Vagina (tissue), 2 donors: ENCODE results near the gene BMPR1A. TPM values are rescaled to one million over a fixed set of nuclear protein-coding genes. Genes with fewer than 3 reads are reported as not detected.
A peak's percentile ranks its signal among the peaks of the same experiment; 100 is the strongest.

Source experiments
- DNase-seq, 2 donors: peaks; one replicate each; pipeline ENCODE4 v3.0.0-alpha.2; 2017; ENCODE audit errors: extremely low spot score in 2 of 2
- H3K27ac ChIP-seq: fragments of 200-600 bp; sonication (generic); one replicate; pipeline ENCODE4 v1.5.1; 2019
- H3K27me3 ChIP-seq: fragments of 200-600 bp; sonication (generic); one replicate; pipeline ENCODE4 v1.5.1; 2019
- H3K36me3 ChIP-seq, 2 donors: fragments of 200-600 bp; sonication (generic); one replicate each; pipeline ENCODE4 v1.5.1; 2017 to 2019
- H3K4me1 ChIP-seq: fragments of 200-600 bp; sonication (generic); one replicate; pipeline ENCODE4 v1.5.1; 2019
- H3K4me3 ChIP-seq, 2 donors: fragments of 200-600 bp; sonication (generic); 1 replicate in 1 of 2; 2 replicates in 1 of 2; pipeline ENCODE4 v1.5.1; 2016 to 2019
- H3K9me3 ChIP-seq: fragments of 200-600 bp; sonication (generic); one replicate; pipeline ENCODE4 v1.5.1; 2019
- POLR2A ChIP-seq, 2 donors: fragments of 450-650 bp; IDR thresholded peaks; one replicate each; pipeline ENCODE4 v1.6.1; 2017; ENCODE audit warnings: antibody characterized with exemption in 2 of 2, mild to moderate bottlenecking in 2 of 2, moderate library complexity in 2 of 2
- POLR2AphosphoS5 ChIP-seq, 2 donors: sonication (generic); formaldehyde crosslinking; IDR thresholded peaks; one replicate each; pipeline ENCODE4 v1.9.0; 2017; ENCODE audit warnings: antibody characterized with exemption in 2 of 2, mild to moderate bottlenecking in 2 of 2, low read depth in 1 of 2; ENCODE audit not compliant: insufficient read depth in 1 of 2
- intact Hi-C: fragments of 100-400 bp; cut with DNase I; formaldehyde crosslinking; loops from one replicate; pipeline ENCODE4 v1.15.1; 2023
- total RNA-seq: library from RNA; depleted of rRNA; stranded (reverse); fragments of >200 nt; gene quantifications from one replicate; pipeline ENCODE4 v1.2.3, GENCODE V29; 2016
- TF ChIP-seq, protein P1 (sequence below), 3 experiments: fragments of 450-650 bp in 2 of 3; fragments of 200-600 bp in 1 of 3; sonication (generic) in 1 of 3; IDR thresholded peaks; one replicate each; pipeline ENCODE4 v1.5.1; 2017 to 2019; ENCODE audit warnings: antibody characterized with exemption in 3 of 3, mild to moderate bottlenecking in 2 of 3, moderate library complexity in 2 of 3

Gene BMPR1A
- total RNA-seq, 1 donor from 2014 or later: 33.1 TPM

DNA sequence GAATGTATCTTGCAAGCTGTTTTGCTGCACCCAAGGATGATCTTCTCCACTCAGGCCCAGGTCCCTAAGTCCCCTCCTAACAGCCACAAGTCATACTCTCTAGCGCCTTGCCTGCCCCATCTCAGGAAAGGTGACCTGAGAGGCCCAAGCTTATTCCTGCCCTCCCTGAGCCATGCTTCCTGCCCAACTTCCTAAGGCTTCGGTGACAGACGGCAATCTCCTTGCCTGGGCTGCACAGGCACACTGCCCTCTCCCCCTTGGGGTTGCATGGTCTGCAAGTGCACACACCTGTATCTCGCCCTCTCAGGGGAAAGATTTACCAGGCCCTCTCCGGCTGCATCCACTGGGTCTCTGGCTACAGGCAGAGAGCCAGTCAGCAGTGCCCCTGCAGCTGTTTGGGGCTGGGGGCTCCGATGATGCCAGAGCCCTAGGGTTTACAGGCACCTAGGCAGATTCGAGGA, 211.1 kb downstream of the BMPR1A start:
- Histone ChIP-seq H3K36me3 (no peaks in the 10 kb centered on the region), H3K4me1 (peaks cover 70% of the 10 kb centered on the region), H3K27ac (peak overlapping the region; percentile 99), H3K27me3 (no peaks in the 10 kb centered on the region), H3K9me3 (no peaks in the 10 kb centered on the region), H3K4me3 (peak overlapping the region; percentile 76 to 92)
- no peak for TF ChIP-seq POLR2A (IDR thresholded peaks at IDR 0.05)
- no peak for TF ChIP-seq POLR2AphosphoS5 (IDR thresholded peaks at IDR 0.05; ENCODE audit: insufficient read depth in 1 of 2, low read depth in 1 of 2)
- TF ChIP-seq, protein P1, sequence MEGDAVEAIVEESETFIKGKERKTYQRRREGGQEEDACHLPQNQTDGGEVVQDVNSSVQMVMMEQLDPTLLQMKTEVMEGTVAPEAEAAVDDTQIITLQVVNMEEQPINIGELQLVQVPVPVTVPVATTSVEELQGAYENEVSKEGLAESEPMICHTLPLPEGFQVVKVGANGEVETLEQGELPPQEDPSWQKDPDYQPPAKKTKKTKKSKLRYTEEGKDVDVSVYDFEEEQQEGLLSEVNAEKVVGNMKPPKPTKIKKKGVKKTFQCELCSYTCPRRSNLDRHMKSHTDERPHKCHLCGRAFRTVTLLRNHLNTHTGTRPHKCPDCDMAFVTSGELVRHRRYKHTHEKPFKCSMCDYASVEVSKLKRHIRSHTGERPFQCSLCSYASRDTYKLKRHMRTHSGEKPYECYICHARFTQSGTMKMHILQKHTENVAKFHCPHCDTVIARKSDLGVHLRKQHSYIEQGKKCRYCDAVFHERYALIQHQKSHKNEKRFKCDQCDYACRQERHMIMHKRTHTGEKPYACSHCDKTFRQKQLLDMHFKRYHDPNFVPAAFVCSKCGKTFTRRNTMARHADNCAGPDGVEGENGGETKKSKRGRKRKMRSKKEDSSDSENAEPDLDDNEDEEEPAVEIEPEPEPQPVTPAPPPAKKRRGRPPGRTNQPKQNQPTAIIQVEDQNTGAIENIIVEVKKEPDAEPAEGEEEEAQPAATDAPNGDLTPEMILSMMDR (IDR thresholded peaks at IDR 0.05): no peak
- DNase-seq: peak; percentile 90 to 95
- intact Hi-C loops: no loop called here

DNA sequence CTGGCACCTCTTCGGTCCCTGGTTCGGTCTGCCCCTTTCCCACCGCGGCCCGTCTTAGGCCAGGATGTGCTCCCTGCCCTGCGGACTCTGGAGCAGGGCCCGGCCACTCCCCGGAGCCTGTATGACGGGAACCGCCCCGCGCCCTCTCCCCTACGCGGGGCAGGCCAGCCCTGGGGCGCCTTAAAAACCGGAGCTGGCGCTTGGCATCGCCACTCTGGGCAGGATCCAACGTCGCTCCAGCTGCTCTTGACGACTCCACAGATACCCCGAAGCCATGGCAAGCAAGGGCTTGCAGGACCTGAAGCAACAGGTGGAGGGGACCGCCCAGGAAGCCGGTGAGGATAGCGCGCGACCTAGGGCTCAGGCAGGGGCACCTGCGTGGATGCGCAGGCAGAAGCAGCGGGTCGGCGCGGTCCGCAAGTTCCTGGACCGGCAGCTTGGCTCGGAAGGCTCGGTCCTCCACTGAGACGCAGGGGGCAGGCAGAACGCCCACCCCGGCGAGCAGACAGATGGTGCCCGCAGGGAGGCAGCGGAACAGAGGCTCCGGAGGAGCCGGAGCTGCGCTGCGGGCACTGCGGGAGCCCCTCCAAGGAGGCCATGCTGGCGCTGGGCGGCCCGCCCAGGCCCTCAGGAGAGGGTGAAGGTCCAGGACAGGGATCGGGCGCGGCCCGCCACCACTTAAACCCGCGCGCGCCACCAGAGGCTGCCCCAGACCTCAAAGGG, 212.0 kb downstream of the BMPR1A start, which contains the start of gene ADIRF:
Gene ADIRF, plus strand, starts transcription at position 212 of the 723 bp plus-strand sequence. Its CDS starts 63 bp downstream, at position 275.
- TF ChIP-seq POLR2A (IDR thresholded peaks at IDR 0.05): peak in 1 of 2 donors; percentile 60
- TF ChIP-seq, protein P1 (IDR thresholded peaks at IDR 0.05): no peak
- TF ChIP-seq POLR2AphosphoS5 (IDR thresholded peaks at IDR 0.05; ENCODE audit: insufficient read depth in 1 of 2, low read depth in 1 of 2): peak in 1 of 2 donors; percentile 93
- Histone ChIP-seq H3K4me3 (peak within 1 kb of the TSS; percentile 76 to 92), H3K36me3 (no peaks in the 10 kb centered on the region), H3K9me3 (no peaks in the 10 kb centered on the region), H3K27me3 (no peaks in the 10 kb centered on the region), H3K4me1 (peaks cover 79% of the 10 kb centered on the region), H3K27ac (peak within 1 kb of the TSS; percentile 99)
- DNase-seq: peak; percentile 93 to 96
- intact Hi-C loops: no loop called here

DNA sequence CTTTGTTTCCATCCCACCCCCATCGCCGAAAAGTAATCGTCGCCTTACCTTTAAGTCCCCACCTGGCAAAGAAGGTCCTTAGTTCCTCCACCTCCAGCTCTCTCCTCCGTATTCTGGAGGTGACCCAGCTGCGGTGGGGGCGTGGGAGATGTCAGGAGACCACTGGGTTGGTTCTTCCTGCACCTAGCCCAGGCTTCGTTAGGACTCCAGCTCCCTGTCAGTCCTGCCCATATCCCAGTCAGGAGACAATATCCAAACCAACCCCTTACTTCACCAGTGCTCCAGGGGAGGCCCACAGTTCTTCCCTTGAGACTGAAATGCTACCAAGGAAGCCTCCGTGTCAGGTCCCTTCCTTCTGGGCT, 212.6 kb downstream of the BMPR1A start:
- Histone ChIP-seq H3K4me1 (peaks cover 76% of the 10 kb centered on the region), H3K36me3 (no peaks in the 10 kb centered on the region), H3K27me3 (no peaks in the 10 kb centered on the region), H3K9me3 (no peaks in the 10 kb centered on the region), H3K27ac (peak overlapping the region; percentile 99), H3K4me3 (peak overlapping the region; percentile 76 to 92)
- DNase-seq: peak; percentile 77 to 90
- TF ChIP-seq POLR2A (IDR thresholded peaks at IDR 0.05) (no peak), POLR2AphosphoS5 (IDR thresholded peaks at IDR 0.05; ENCODE audit: insufficient read depth in 1 of 2, low read depth in 1 of 2) (no peak)
- TF ChIP-seq, protein P1 (IDR thresholded peaks at IDR 0.05): no peak
- intact Hi-C loops: no loop called here

DNA sequence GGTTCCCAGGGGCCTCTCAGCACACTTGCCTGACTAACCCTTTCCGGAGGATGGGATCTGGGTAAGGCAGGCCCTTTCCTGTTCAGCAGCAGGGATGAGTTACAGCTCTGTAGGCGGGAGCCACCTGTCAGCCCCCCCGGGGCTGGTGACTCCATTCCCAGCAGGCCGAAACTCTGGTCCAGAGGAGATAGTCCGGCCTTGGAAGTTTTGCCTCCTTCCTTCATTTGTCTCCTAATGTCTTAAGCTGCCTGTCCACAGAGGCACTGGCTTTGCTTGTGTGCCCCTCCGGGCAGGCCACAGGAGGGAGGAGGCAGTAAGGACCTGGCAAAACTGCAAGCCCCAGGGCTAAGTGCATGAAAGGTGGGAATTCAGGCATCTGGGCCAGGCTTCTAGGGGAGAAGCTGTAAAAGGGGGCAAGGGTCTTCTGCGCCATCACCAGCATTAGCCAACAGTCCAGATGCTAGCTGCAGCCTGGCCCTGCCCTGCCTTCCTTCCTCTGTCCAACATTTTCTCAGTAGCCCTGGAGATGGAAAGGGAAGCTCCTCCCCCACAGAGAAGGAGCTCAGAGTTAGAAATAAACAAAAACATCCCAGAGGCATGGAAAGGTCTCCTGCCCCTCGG, 213.1 kb downstream of the BMPR1A start:
- DNase-seq: peak; percentile 87 to 92
- no peaks in the 10 kb centered on the region for H3K36me3 ChIP-seq
- peaks cover 70% of the 10 kb centered on the region for H3K4me1 ChIP-seq
- H3K27ac ChIP-seq: peak overlapping the region; percentile 99
- TF ChIP-seq, protein P1 (IDR thresholded peaks at IDR 0.05): no peak
- TF ChIP-seq POLR2AphosphoS5 (IDR thresholded peaks at IDR 0.05; ENCODE audit: insufficient read depth in 1 of 2, low read depth in 1 of 2) (no peak), POLR2A (IDR thresholded peaks at IDR 0.05) (no peak)
- intact Hi-C loops: loop anchor here (5.0 kb wide), 1 partner anchor 123 kb away; the partner anchor contains the start of gene GLUD1
- H3K4me3 ChIP-seq: peak overlapping the region; percentile 76 to 92
- H3K9me3 ChIP-seq: no peaks in the 10 kb centered on the region
- no peaks in the 10 kb centered on the region for H3K27me3 ChIP-seq
